GM21360 (cell line): ENCODE measurements around the gene C11orf24.
A peak's percentile ranks its signal among the peaks of the same experiment; 100 is the strongest.
"Not testable (repeated sequence)": the region's sequence is repeated elsewhere in the genome, so short reads cannot be mapped to it uniquely, and the experiment has no call there.

ENCODE experiments used
- ATAC-seq: cut with Tn5 transposase; IDR thresholded peaks from one replicate; pipeline ENCODE4 v1.9.1; 2021; ENCODE audit warnings: mild to moderate bottlenecking, moderate library complexity; ENCODE audit not compliant: unreplicated experiment

C11orf24 gene

DNA sequence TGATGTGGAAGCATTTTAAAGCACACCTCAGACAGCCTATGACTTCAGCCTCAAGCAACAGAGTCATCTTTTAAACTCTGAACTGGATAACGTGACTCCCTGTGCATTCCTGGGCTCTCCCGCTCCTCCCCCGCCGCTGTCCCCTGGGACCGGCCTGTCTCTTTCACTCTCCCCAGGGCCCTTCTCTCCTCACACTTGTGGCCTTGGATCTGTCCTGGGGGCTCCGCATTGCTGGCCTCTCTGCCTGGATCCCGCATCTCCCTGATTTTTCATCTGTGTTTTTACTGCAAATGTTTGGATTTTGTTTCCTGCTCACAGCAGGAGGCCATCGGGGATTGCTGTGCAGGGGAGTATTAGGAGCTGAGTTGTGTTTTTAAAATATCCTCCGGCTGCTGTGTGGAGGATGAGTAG, 15.4 kb downstream of the C11orf24 start:
- ATAC-seq: no peak

DNA sequence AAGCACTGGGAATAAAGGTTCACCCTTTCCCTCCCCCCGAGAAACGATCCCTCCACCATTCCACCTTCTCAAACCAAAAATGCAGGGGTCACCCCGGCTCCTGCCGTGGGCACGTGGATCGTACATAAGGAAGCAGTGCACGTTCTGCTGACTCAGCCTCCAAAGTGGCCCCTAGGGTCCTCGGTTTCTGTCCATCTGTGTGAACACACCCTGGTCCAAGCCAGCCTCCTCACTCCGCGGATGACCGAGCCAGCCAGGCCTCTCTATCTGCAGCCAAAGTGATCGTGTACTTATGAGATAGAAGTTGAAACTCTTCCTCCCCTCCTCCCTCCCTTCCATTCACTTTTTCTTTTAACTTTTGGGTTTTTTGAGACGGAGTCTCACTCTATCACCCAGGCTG, 16.2 kb downstream of the C11orf24 start:
- no peak for ATAC-seq

DNA sequence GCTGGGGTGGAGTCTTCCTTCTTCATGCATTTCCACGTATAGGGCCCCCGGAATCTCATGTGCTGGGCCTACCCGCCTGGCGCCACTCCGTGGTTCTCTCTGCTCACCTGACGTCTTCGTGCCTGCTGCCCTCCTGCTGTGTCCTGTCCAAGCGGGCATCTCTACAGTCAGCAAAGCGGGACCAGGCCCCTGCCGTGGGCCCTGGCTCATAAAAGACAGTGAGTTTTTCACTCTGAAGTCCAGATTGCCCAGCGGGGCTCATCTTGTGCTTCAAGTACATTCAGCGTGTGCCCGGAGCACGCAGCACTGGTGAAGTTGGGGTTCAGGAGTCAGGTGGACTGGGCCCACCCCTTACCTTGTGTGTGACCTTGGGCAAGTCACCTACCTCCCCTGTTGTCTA, 17.4 kb downstream of the C11orf24 start:
- ATAC-seq: no peak

DNA sequence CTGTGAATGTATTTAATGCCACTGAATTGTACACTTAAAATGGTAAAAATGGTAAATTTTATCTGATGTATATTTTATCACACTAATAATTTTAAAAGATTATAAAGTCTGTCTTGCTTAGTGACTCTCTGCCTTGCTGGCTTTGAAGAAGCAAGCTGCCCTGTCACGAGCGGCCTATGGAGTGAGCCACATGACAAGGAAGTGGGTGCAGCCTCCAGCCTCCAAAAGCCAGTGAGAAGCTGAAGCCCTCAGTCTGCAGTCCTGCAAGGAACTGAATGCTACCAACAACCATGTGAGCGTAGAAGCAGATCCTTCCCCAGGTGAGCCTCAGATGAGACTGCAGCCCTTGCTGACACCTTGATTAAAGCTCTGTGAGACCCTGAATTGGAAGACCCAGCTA, 20.0 kb downstream of the C11orf24 start:
- ATAC-seq: no peak

DNA sequence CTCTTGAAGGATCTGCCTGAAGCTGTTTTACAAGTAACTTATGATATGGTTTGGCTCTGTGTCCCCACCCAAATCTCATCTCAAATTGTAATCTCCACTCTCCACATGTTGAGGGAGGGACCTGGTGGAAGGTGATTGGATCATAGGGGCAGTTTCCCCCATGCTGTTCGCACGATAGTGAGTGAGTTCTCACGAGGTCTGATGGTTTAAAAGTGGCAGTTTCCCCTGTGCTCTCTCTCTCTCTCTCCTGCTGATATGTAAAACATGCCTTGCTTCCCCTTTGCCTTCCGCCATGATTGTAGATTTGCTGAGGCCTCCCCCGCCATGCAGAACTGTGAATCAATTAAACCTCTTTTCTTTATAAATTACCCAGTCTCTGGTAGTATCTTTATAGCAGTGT, 26.9 kb downstream of the C11orf24 start:
- not testable (repeated sequence) for ATAC-seq

DNA sequence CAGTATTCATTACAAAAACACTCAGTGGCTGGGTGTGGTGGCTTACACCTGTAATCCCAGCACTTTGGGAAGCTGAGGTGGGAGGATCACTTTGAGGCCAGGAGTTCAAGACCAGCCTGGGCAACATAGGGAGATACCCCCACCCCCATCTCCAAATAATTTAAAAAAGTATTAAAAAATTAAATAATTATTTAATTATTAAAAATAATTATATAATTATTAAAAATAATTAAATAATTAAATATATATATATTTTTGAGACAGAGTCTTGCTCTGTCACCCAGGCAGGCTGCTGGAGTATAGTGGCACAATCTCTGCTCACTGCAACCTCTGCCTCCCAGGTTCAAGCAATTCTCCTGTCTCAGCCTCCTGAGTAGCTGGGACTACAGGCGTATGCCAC, 27.9 kb downstream of the C11orf24 start:
- not testable (repeated sequence) for ATAC-seq

DNA sequence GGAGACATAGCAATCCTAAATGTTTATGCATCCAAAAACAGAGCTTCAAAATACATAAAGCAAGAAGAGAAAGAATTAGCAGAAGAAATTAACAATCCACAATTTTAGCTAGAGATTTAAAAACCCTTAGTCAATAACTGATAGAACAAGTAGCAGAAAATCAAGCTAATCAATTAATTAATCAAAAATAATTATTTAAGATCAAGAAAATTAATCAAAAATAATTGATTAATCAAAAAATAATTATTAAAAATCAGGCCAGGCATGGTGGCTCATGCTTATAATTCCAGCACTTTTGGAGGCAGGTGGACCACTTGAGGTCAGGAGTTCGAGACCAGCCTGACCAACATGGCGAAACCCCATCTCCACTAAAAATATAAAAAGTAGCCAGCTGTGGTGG, 29.2 kb downstream of the C11orf24 start:
- ATAC-seq: no peak

DNA sequence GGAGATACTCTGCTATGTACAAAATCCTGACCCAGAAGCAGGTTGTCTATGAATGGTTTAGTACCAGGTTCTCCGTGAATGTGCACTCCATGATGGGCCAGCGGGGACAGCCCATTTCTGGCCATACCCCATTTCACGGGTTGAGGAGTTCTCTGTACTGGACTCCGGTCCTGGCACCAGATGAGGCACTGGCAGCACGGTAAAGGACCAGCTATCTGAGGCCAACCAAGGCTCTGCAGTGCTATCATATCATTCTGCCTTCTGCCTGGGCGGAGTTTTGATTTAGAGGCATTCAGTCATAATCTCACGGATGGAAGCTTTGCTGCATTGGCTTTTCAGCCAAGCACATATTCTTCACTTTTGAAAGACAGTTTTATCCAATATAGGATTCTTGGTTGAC, 40.2 kb downstream of the C11orf24 start:
- no peak for ATAC-seq

DNA sequence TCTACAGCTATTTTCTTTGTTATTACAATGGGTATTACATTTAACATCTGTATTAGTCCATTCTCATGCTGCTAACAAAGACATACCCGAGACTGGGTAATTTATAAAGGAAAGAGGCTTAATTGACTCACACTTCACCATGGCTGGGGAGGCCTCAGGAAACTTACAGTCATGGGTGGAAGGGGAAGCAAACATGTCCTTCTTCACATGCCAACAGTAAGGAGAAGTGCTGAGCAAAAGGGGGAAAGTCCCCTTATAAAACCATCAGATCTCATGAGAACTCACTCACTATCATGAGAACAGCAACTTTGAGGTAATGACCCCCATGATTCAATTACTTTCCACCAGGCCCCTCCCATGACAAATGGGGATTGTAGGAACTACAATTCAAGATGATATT, 42.2 kb downstream of the C11orf24 start:
- ATAC-seq: no peak

DNA sequence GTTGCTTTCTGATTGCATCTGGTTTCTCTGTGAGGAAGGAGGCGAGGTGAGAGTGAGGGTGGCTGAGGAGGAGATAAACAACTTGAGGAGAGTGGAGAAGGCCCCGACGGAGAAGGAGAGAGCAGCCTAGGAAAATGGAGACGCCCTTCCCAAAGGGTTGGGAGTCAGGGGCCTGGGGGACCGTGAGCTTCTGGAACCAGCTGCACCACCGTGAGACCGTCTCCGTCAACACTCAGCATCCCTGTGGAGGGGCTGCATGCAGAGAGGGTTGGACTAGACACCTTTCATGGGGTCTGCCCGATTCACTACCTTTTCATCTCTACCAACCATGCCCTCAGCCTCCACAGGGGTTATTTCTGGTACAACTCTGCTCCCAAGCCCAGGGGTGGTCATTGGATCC, 45.4 kb downstream of the C11orf24 start:
- no peak for ATAC-seq

DNA sequence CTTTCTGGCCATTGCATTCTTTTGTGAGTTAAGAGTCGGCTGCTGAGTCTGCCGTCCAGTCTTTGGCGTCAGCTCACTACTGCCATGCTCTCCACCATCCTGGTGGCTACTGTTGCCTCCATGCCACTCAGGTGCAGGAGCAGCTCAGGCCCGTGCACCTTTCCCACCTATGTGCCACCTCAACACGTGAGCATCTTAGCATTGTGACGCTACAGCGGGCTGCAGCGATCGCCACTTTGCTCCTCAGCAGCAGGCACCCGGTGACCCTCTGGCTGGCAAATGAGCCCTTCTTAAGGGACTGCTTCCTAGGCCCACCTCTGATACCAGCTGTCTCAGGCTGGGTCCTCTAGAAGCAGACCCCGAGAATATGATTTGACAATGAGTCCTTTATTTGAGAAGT, 47.2 kb downstream of the C11orf24 start:
- no peak for ATAC-seq

DNA sequence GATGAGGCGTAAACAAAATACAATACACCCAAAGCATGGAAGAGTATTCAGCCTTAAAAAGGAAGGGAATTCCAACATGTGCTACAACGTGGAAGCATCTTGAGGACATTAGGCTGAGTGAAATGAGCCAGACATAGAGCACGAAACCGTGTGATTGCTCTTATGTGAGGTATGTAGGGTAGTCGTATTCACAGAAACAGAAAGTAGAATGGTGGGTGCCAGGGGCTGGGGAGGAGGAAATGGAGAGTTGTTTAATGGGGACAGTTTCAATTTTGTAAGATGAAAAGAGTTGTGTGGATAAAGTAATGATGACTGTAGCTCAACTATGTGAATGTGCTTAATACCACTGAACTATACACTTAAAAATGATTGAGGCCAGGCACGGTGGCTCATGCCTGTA, 48.5 kb downstream of the C11orf24 start:
- no peak for ATAC-seq

DNA sequence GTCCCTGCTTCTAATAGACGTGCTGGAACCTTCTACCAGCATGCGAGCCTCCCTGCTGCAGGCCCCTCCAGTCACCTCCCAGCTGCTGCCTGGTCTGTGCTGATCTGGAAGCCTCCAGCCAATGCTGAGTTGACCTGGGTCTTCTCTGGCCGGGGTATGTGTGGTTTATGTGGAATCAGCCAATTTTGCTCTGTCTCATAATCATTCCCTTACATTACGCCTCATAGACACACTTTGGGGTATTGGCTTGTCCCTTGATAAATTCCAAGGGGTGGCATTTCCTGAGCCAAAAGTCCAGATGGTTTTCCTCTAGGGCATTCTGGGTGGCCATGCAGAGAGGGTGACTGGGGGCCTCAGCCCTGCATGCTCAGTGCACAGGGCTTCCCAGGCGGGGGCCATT, 50.4 kb downstream of the C11orf24 start:
- ATAC-seq: no peak

DNA sequence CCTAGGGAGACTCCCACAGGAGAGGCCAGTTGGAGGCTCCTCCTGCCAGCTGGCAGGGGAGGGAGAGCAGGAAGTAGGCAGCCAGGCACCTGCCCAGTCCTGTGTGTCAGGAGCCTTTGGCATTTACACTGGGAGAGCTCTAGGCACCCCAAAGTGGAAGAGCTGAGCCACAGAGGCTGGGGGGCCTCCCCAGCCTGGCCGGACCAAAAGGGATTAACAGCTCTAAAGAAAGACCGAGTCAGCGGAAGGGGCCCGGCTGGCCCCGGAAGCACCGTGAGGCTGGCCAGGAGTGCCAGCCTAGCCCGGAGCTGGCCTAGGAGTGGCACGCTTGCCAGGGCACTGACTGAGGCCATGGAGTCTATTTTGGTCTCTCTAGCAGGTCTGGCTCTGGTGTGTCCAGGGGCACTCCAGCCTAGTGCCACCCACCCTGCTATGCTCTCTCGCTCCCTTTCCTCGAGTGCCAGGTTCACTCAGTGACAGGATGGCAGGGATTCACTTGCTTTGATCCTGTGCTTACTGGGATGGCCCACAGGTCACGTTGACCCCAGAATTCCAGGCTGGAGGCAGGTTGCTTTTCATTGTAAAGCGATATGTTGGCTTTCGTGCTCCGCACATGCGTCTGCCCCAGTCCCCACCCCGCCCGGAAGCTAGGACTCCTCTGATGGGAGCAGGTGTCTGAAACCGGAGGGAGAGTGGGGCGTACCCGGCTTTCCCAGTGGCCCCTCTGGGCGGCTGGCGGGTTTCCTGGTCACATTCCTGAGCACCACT, 55.4 kb downstream of the C11orf24 start:
- no peak for ATAC-seq

DNA sequence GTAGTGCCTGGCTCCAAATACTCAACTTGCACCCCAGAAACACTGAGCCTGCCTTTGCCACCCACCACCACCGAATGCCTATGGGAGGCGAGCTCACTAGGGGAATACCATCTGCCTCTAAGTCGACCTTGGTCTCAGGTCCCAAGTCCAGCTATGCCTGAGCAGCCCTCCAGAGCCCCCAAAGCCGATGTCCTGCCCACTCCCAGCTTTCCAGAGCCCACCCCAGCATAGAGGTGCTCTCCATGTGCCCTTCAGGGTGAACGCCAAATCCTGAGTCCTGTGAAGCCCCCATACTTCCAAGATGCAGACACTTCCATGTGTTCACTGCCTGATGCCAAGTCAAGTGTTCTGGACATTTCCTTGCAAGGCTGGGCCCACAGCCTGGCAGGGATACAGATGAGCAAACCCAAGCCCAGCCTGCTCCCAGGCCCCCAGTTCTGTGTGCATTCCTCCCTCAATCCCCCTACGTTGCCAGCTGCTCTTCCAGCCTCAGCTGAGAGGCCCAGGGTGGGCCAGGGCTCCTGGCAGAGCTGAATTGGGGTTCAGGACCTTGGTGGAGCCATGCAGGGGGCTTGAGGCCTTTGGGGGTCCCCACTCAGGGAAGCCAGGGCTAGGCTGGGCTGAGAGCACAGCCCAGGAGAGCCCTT, 56.1 kb downstream of the C11orf24 start:
- no peak for ATAC-seq

DNA sequence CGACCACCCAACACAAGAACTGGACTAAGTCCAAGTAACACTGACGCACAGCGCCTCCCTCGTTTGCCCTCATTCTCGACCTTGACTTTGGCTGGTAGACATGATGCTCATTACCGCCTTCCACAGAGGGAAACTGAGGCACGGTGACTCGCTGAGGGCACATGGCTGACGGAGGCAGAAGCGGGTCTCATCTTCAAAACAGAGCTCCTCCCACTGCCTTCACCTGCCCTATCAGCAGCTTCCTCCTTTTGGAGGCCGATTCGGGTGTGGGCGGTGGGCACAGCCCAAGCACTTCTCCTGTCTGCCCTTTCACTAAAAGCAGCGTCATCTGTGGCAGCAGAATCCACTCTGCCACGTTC, 56.7 kb downstream of the C11orf24 start:
- ATAC-seq: no peak

DNA sequence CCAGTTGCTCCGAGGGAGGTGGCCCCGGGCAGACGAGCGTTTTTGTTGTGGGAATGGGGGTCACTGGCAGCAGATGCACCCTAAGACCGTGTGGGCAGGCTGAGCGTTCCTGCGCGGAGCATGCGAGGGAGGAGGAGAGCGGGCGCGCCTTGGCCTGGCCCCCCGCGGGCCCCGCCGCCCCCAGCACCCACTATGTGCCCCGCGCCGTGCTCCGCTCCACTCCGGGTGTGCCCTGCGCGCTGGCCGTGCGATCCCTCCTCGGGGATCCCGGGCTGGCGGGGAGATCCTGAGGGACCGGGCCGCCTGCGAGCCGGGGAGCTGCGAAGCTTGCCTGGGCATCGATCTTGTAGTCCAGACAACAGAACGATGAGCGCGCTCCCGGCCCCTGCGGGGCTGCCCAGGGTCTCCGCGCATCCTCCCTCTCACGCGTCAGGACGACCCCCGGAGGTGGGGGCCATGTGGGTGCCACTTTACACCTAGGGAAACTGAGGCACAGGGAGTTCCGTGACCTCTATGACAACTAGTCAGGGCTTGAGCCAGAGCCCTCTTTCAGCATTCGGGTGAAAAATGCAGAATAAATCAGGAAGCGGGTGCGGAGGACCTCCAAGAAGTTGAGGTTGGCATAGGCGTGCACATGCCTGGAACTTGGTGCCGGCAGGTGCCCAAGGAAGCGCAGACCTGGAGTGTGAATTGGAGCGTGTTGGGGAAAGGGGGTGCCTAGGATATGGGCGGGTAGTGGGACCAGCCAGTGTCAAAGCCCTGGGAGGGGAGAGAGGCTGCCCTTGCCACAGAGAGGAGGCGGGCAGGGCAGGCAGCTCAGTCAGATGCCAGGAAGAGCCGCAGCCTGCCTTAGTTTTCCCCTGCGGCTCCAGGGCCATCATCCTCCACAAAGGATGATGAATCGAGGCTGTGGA, 57.3 kb downstream of the C11orf24 start:
- no peak for ATAC-seq

DNA sequence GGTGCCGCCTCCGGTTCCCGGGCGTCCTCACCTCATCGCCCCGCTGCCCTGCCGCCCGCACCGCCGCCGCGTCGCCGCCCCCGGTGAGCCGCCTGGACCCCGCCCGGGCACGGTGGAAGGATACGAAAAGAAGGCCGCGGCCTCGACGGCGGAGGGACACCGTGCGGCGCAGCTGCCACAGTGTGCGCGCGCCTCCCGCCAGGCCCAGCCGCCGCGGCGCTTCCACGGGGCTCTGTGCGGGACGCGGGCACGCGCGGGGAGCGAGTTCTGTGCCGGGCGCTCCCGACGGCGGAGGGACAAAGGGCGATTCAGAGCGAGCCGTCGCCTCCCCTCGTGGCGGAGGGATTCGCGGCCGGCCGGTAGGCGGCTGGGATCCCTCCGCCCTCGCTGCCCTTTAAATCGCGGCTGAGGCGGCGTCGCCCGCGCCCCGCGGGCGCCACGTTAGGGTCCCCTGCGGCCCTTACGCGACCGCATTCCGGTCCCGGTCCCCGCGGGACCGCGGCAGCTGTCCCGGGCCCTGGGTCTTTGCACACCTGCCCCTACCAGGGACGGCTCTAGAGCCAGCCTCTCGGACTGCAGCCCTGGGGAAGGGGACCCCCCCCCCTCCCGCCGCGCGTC, 58.1 kb downstream of the C11orf24 start:
- peak; percentile 45 for ATAC-seq

DNA sequence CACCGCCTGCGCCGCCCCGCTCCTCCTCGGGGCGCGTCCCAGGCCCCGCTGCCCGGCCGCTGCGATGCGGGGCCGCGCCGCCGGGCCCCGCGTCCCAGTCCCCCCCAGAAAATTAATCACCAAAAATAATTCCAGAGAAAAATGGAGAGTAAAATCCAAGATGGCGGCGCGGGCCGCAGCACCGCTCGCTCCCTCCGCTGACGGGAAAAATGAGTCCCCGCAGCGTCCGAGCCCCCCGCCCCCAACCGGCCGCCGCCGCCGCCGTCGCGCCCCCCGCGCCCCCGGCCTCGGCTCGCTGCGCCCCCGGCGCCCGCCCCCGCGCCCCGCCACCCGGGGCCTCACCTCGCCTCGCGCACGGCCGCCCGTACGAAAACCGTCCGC, 58.6 kb downstream of the C11orf24 start, which contains the start of gene KMT5B:
Gene KMT5B, minus strand, starts transcription at position 162 of the 381 bp plus-strand sequence. CDS start 23,220 bp downstream, outside the sequence.
- ATAC-seq: peak; percentile 6

DNA sequence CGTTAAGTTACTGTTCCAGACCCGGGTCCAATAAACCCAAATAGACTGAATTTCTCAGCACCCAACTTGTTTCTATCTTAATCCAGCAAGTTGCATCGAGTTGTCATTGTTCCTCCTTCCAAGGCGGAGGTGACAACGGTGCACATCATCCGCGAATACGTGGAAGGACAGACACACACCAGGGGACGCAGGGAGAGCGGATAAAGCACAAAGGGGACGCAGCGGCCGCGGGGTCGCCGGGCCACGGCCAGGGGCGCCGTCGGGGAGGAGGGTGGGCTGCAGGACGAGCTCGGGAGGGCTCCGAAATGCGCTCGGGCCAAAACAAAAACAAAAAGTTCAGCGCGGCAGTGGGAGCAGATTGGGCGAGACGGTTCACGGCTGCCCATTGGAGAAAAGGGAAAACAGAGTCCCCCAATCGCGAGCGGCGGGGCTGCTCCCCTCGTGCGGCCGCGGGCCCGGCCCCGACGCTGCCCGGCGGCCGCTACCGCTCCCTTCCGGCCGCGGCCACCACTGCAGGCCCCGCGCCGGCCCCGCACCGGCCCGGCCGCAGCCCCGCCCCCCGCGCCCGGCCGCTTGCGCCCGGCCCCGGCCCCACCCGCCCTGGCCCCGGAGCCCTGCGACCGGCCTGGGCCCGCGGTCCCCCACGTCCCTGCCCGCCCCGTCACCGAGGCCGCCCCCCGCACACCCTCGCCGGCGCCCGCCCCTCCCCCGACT, 59.2 kb downstream of the C11orf24 start:
- ATAC-seq: peak; percentile 35

DNA sequence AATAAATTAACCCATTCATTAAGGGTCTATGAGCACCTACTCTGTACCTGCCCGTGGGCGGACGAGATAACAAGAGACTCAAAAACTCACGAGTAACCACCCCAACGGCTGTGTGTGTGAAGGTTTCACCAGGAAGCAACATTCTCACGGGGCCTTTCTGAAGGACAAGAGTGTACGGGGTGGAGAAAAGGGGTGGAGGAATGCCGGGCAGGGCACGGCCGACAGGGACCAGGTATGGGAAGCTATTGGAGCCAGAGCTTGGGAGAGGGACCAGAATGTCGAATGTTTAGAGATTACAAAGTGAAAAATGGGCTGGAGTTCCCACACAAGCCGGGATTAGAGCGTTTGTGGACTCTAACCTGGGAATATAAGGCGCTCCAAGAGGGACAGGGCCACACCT, 60.2 kb downstream of the C11orf24 start:
- ATAC-seq: no peak
